Measurements from ENCODE around the gene CTNNB1.

GRCh38 chr3:41236228-41236627, 36.9 kb downstream of the CTNNB1 start:
- no peak for TF ChIP-seq EZH2phosphoT487 (IDR thresholded peaks at IDR 0.05; ENCODE audit: borderline replicate concordance, low read depth, low read length)
- TF ChIP-seq, protein P1, sequence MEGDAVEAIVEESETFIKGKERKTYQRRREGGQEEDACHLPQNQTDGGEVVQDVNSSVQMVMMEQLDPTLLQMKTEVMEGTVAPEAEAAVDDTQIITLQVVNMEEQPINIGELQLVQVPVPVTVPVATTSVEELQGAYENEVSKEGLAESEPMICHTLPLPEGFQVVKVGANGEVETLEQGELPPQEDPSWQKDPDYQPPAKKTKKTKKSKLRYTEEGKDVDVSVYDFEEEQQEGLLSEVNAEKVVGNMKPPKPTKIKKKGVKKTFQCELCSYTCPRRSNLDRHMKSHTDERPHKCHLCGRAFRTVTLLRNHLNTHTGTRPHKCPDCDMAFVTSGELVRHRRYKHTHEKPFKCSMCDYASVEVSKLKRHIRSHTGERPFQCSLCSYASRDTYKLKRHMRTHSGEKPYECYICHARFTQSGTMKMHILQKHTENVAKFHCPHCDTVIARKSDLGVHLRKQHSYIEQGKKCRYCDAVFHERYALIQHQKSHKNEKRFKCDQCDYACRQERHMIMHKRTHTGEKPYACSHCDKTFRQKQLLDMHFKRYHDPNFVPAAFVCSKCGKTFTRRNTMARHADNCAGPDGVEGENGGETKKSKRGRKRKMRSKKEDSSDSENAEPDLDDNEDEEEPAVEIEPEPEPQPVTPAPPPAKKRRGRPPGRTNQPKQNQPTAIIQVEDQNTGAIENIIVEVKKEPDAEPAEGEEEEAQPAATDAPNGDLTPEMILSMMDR (conservative IDR thresholded peaks at IDR 0.05; ENCODE audit: low read length), result no peak

Measured in OCI-LY7 (cell line).